HG02840 (cell line): ENCODE results near the gene DGKD.

ENCODE experiments used
- ATAC-seq: cut with Tn5 transposase; IDR thresholded peaks from one replicate; pipeline ENCODE4 v1.9.1; 2021; ENCODE audit warnings: mild to moderate bottlenecking, moderate library complexity, moderate number of reproducible peaks; ENCODE audit not compliant: unreplicated experiment, low FRiP score

The DGKD gene

GRCh38 chr2:233422050-233422639 lies 67.9 kb downstream of the DGKD start:
- peak; percentile 61 for ATAC-seq

GRCh38 chr2:233422649-233423551 lies 68.6 kb downstream of the DGKD start:
- ATAC-seq = no peak

GRCh38 chr2:233423552-233423860 lies 69.2 kb downstream of the DGKD start:
- no peak for ATAC-seq

GRCh38 chr2:233424154-233424951 lies 70.1 kb downstream of the DGKD start:
- ATAC-seq = no peak

GRCh38 chr2:233426619-233427342 lies 72.5 kb downstream of the DGKD start:
- no peak for ATAC-seq

GRCh38 chr2:233428008-233428407 lies 73.7 kb downstream of the DGKD start:
- no peak for ATAC-seq

GRCh38 chr2:233428438-233428837 lies 74.1 kb downstream of the DGKD start:
- ATAC-seq = no peak

GRCh38 chr2:233429175-233429897 lies 75.0 kb downstream of the DGKD start:
- no peak for ATAC-seq

- no peak for ATAC-seq
These were observed 75.8 kb downstream of the DGKD start for GRCh38 chr2:233430081-233430480.

- ATAC-seq = no peak
These were observed 76.4 kb downstream of the DGKD start for GRCh38 chr2:233430651-233431050.

GRCh38 chr2:233433029-233433428 lies 78.7 kb downstream of the DGKD start:
- ATAC-seq = no peak

- ATAC-seq = no peak
These were observed 79.5 kb downstream of the DGKD start for GRCh38 chr2:233433794-233434193.

GRCh38 chr2:233434666-233435330 lies 80.5 kb downstream of the DGKD start:
- no peak for ATAC-seq

- ATAC-seq = no peak
These were observed 81.3 kb downstream of the DGKD start for GRCh38 chr2:233435436-233436190.

GRCh38 chr2:233436191-233436581 lies 81.9 kb downstream of the DGKD start:
- no peak for ATAC-seq

- ATAC-seq = no peak
These were observed 82.6 kb downstream of the DGKD start for GRCh38 chr2:233436691-233437438.

GRCh38 chr2:233437439-233437955 lies 83.2 kb downstream of the DGKD start:
- no peak for ATAC-seq
